ENCODE measurements around the gene PPP1R12A. TPM values are rescaled to one million over a fixed set of nuclear protein-coding genes. Genes with fewer than 3 reads are reported as not detected.

The PPP1R12A gene
- total and polyA plus RNA-seq, 12 donors, result 11.5 to 73.5 (median 58.6) TPM

DNA sequence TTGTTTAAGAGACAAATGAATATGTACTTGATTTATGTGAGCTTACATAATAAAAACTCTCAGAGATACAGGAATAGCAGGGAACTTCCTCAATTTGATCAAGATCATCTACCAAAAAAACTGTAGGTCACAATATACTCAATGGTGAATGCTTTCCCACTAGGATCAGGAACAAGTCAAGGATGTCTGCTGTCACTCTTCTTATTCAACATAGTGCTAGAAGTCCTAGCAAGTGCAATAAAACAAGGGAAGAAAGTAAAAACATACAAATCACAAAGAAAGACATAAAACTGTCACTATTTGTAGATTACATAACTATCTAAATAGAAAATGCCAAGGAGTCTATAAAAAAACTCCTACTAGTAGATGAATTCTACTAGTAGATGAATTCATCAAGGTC is 202.3 kb downstream of the PPP1R12A start:
- Histone ChIP-seq H3K36me3 (no peaks in the 10 kb centered on the region), H3K27ac (no peak overlapping the region), H3K4me1 (no peaks in the 10 kb centered on the region), H3K27me3 (no peaks in the 10 kb centered on the region), H3K9me3 (no peaks in the 10 kb centered on the region), H3K4me3 (no peak overlapping the region)
- no peak for DNase-seq
- intact Hi-C loops (cut with DNase I), result loop anchor here in 2 of 10 donors (10.0 kb wide), 3 partner anchors 178 to 328 kb away; no protein-coding TSS in a partner anchor
- ATAC-seq, result no peak
- TF ChIP-seq CTCF (IDR thresholded peaks at IDR 0.05), result no peak

DNA sequence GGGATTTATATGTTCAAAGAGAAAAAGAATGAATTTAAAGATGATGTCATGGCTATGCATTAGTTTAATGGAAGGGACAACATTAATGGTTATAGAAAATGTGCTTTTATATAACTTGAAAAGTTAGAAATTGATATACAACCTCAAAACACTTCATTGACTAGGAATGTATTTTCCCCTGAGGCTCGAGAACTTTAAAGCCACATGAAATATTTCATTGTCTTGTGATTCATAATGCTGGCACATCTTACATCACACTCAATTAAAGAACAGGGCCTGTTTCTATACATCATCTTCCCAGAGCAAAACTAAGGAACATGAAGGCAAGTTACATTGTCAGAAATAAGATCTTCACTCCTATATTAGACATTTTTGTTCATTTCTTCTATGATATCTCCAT is 208.9 kb downstream of the PPP1R12A start:
- ATAC-seq (no peak), DNase-seq (no peak)
- Histone ChIP-seq H3K4me1 (no peaks in the 10 kb centered on the region), H3K4me3 (no peak overlapping the region), H3K36me3 (no peaks in the 10 kb centered on the region), H3K9me3 (no peaks in the 10 kb centered on the region), H3K27me3 (no peaks in the 10 kb centered on the region), H3K27ac (no peak overlapping the region)
- intact Hi-C loops (cut with DNase I), result no loop called here
- no peak for TF ChIP-seq CTCF (IDR thresholded peaks at IDR 0.05)
- WGBS, 2 donors, result 88% methylated on average over 1 of the region's 1 CpG

Other genes with a start within 250 kb of the PPP1R12A start
- gene PAWR, start 244.1 kb downstream of the PPP1R12A start, total RNA-seq, result 10 to 100 TPM in 5 of 10 donors, 1 to 10 TPM in 5; 3.5 to 16.6 (median 10.2) TPM
- gene PAWR, start 244.1 kb downstream of the PPP1R12A start, polyA plus RNA-seq, result 10 to 100 TPM in 1 of 2 donors, 1 to 10 TPM in 1; 3.0 to 11.6 TPM
- gene OTOGL, start 164.4 kb upstream of the PPP1R12A start, total RNA-seq, result 1 to 10 TPM in 1 of 10 donors, under 1 TPM in 9; 0.21 to 1.4 (median 0.40) TPM
- under 1 TPM; 0.04 to 0.15 TPM for gene OTOGL, start 164.4 kb upstream of the PPP1R12A start, polyA plus RNA-seq